Calu3 (cell line): ENCODE data around the gene ADAM15. TPM values are rescaled to one million over a fixed set of nuclear protein-coding genes. Genes with fewer than 3 reads are reported as not detected.

Experiments used
- BruUV-seq: library from RNA; stranded (reverse); fragments of 400-500 nt; replicated peaks from 2 replicates; lab custom pipeline; 2021; lab: Mats Ljungman, UMichigan
- CTCF ChIA-PET: fragments of 300-600 bp; sonication (Branson Sonifier 250); formaldehyde crosslinking; loops from one replicate; lab custom pipeline; 2022; ENCODE audit warnings: antibody characterized with exemption; lab: Charles Lee
- DNase-seq: peaks from one replicate; pipeline ENCODE4 v3.0.0; 2022
- H3K27ac Mint-ChIP-seq: one replicate; pipeline ENCODE4 v1.8.0; 2022; ENCODE audit warnings: mixed read lengths; ENCODE audit not compliant: unreplicated experiment
- H3K27me3 Mint-ChIP-seq: one replicate; pipeline ENCODE4 v1.8.0; 2022; ENCODE audit warnings: mixed read lengths; ENCODE audit not compliant: unreplicated experiment
- H3K36me3 Mint-ChIP-seq: one replicate; pipeline ENCODE4 v1.8.0; 2022; ENCODE audit warnings: mild to moderate bottlenecking, moderate library complexity, mixed read lengths; ENCODE audit not compliant: insufficient read depth, unreplicated experiment
- H3K4me1 Mint-ChIP-seq: one replicate; pipeline ENCODE4 v1.8.0; 2022; ENCODE audit warnings: mild to moderate bottlenecking, low read depth, mixed read lengths; ENCODE audit not compliant: unreplicated experiment
- H3K4me3 Mint-ChIP-seq: one replicate; pipeline ENCODE4 v1.8.0; 2022; ENCODE audit warnings: mild to moderate bottlenecking, low read depth, moderate library complexity, mixed read lengths; ENCODE audit not compliant: unreplicated experiment
- H3K9me3 Mint-ChIP-seq: one replicate; pipeline ENCODE4 v1.8.0; 2022; ENCODE audit warnings: low read depth, mixed read lengths; ENCODE audit not compliant: unreplicated experiment
- CTCF ChIP-seq: fragments of 200-600 bp; IDR thresholded peaks from one replicate; pipeline ENCODE4 v1.8.0; 2022; ENCODE audit warnings: antibody characterized with exemption; ENCODE audit not compliant: unreplicated experiment
- intact Hi-C: fragments of 100-400 bp; cut with micrococcal nuclease; formaldehyde crosslinking; loops from one replicate; pipeline ENCODE4 v1.10.0; 2022; ENCODE audit not compliant: unreplicated experiment
- total RNA-seq: library from RNA; stranded (reverse); gene quantifications from 2 replicates; pipeline ENCODE4 v1.2.3, GENCODE V29; 2022

Gene ADAM15
- total RNA-seq, 1 experiment from 2014 or later: 99.1 TPM

GRCh38 chr1:155082301-155083051, 31.4 kb downstream of the ADAM15 start:
- peaks cover 61% of the 10 kb centered on the region for H3K4me1 Mint-ChIP-seq
- DNase-seq: no peak
- no peaks in the 10 kb centered on the region for H3K9me3 Mint-ChIP-seq
- intact Hi-C loops: loop anchor here (5.0 kb wide), 1 partner anchor 35 kb away; no protein-coding TSS in a partner anchor
- H3K27ac Mint-ChIP-seq: no peak overlapping the region
- peaks cover 58% of the 10 kb centered on the region for H3K27me3 Mint-ChIP-seq
- no peak for TF ChIP-seq CTCF
- H3K4me3 Mint-ChIP-seq: peak overlapping the region; percentile 55
- CTCF ChIA-PET: interaction anchor here (1.0 kb wide), 1 partner anchor 65 kb away, joined by 4 read pairs; no protein-coding TSS in a partner anchor
- H3K36me3 Mint-ChIP-seq: peaks cover 46% of the 10 kb centered on the region
- BruUV-seq: no TSS peak

- CTCF ChIA-PET: interaction anchor here (1.0 kb wide), 1 partner anchor 65 kb away, joined by 4 read pairs; no protein-coding TSS in a partner anchor
- no TSS peak for BruUV-seq
- H3K27ac Mint-ChIP-seq: no peak overlapping the region
- no peaks in the 10 kb centered on the region for H3K9me3 Mint-ChIP-seq
- peaks cover 46% of the 10 kb centered on the region for H3K36me3 Mint-ChIP-seq
- H3K4me3 Mint-ChIP-seq: peak overlapping the region; percentile 55
- H3K27me3 Mint-ChIP-seq: peaks cover 58% of the 10 kb centered on the region
- peak; percentile 65 for DNase-seq
- no peak for TF ChIP-seq CTCF
- intact Hi-C loops: loop anchor here (5.0 kb wide), 1 partner anchor 36 kb away; no protein-coding TSS in a partner anchor
- peaks cover 55% of the 10 kb centered on the region for H3K4me1 Mint-ChIP-seq
Observed at GRCh38 chr1:155083052-155083541, 32.0 kb downstream of the ADAM15 start.

GRCh38 chr1:155083865-155084721, 33.0 kb downstream of the ADAM15 start:
- DNase-seq: peak; percentile 57
- intact Hi-C loops: loop anchor here (1.0 to 5.0 kb wide), 3 partner anchors 21 to 525 kb away; partner anchors contain the start of genes EFNA4 and UBE2Q1
- Mint-ChIP-seq H3K36me3 (peaks cover 45% of the 10 kb centered on the region), H3K9me3 (no peaks in the 10 kb centered on the region), H3K27ac (peak overlapping the region; percentile 62), H3K4me1 (peaks cover 53% of the 10 kb centered on the region), H3K4me3 (peak overlapping the region; percentile 96), H3K27me3 (peaks cover 52% of the 10 kb centered on the region)
- CTCF ChIA-PET: interaction anchor here (0.8 to 2.2 kb wide), 15 partner anchors 9 to 415 kb away, joined by 3 to 28 read pairs (median 12); partner anchors contain the start of genes ADAM15, EFNA4, KCNN3 and KRTCAP2
- TF ChIP-seq CTCF: no peak
- BruUV-seq: no TSS peak
